HEK293 (cell line): Measurements from ENCODE around the gene CNKSR2.
A peak's percentile ranks its signal among the peaks of the same experiment; 100 is the strongest.

ENCODE experiments used
- CTCF ChIA-PET: fragments of 350-600 bp; formaldehyde crosslinking; extraction: SDS; loops from one replicate; lab custom pipeline; 2021; ENCODE audit warnings: antibody characterized with exemption; lab: Yijun Ruan, JAX
- POLR2A ChIA-PET: fragments of 300-600 bp; formaldehyde crosslinking; extraction: SDS; loops from one replicate; lab custom pipeline; 2020; ENCODE audit warnings: antibody characterized with exemption, inconsistent platforms; lab: Yijun Ruan, JAX
- H3K27ac ChIP-seq: fragments of 200-500 bp; sonication (Bioruptor generic); 2 replicates; pipeline ENCODE4 v1.5.1; 2014; ENCODE audit warnings: low read depth, low read length, control low read depth, inconsistent platforms; ENCODE audit errors: extremely low read depth
- H3K36me3 ChIP-seq, 2 experiments: fragments of 200-500 bp in 1 of 2; sonication (Bioruptor generic) in 1 of 2; 1 replicate in 1 of 2; 2 replicates in 1 of 2; pipeline ENCODE4 v1.5.1; 2014 to 2017; ENCODE audit warnings: inconsistent platforms in 2 of 2, low read length in 2 of 2; ENCODE audit not compliant: control insufficient read depth in 2 of 2, insufficient read depth in 1 of 2
- H3K4me1 ChIP-seq: fragments of 200-500 bp; sonication (Bioruptor generic); 2 replicates; pipeline ENCODE4 v1.5.1; 2014; ENCODE audit warnings: mild to moderate bottlenecking, low read length, inconsistent platforms; ENCODE audit not compliant: control insufficient read depth, insufficient read depth
- H3K4me3 ChIP-seq: 2 replicates; pipeline ENCODE4 v1.5.1; 2011; ENCODE audit warnings: low read depth, mild to moderate bottlenecking, control low read depth, low read length, moderate library complexity
- H3K9me3 ChIP-seq: fragments of 200-500 bp; sonication (Bioruptor generic); 2 replicates; pipeline ENCODE4 v1.5.1; 2014; ENCODE audit warnings: low read depth, low read length, inconsistent platforms; ENCODE audit not compliant: control insufficient read depth, insufficient read depth
- CTCF ChIP-seq: fragments of 450-650 bp; formaldehyde crosslinking; IDR thresholded peaks from 2 replicates; pipeline ENCODE4 v1.5.1; 2016; ENCODE audit warnings: missing biosample characterization, missing genetic modification characterization
- KLF16 ChIP-seq: fragments of 450-650 bp; formaldehyde crosslinking; IDR thresholded peaks from 2 replicates; pipeline ENCODE4 v1.5.1; 2017; ENCODE audit warnings: missing biosample characterization, missing genetic modification characterization
- PATZ1 ChIP-seq: fragments of 450-650 bp; formaldehyde crosslinking; IDR thresholded peaks from 2 replicates; pipeline ENCODE4 v1.5.1; 2016; ENCODE audit warnings: missing biosample characterization, missing genetic modification characterization
- RBAK ChIP-seq: fragments of 450-650 bp; formaldehyde crosslinking; IDR thresholded peaks from 2 replicates; pipeline ENCODE4 v1.5.1; 2016; ENCODE audit warnings: missing biosample characterization, missing genetic modification characterization
- REST ChIP-seq: fragments of 450-650 bp; formaldehyde crosslinking; IDR thresholded peaks from 2 replicates; pipeline ENCODE4 v1.5.1; 2016; ENCODE audit warnings: missing biosample characterization, missing genetic modification characterization
- TSHZ1 ChIP-seq: fragments of 450-650 bp; formaldehyde crosslinking; IDR thresholded peaks from 2 replicates; pipeline ENCODE4 v1.5.1; 2016; ENCODE audit warnings: missing biosample characterization, missing genetic modification characterization, borderline replicate concordance
- ZBTB11 ChIP-seq: fragments of 450-650 bp; formaldehyde crosslinking; conservative IDR thresholded peaks from 2 replicates; pipeline ENCODE4 v1.5.1; 2016; ENCODE audit warnings: low read depth, missing biosample characterization, missing genetic modification characterization
- ZBTB26 ChIP-seq: fragments of 450-650 bp; formaldehyde crosslinking; optimal IDR thresholded peaks from 2 replicates; pipeline ENCODE3; 2016; ENCODE audit warnings: missing biosample characterization, mild to moderate bottlenecking, missing genetic modification characterization
- ZBTB6 ChIP-seq: fragments of 450-650 bp; formaldehyde crosslinking; IDR thresholded peaks from 2 replicates; pipeline ENCODE4 v1.5.1; 2017; ENCODE audit warnings: missing biosample characterization, missing genetic modification characterization
- ZNF324 ChIP-seq: fragments of 450-650 bp; formaldehyde crosslinking; IDR thresholded peaks from 2 replicates; pipeline ENCODE4 v1.5.1; 2016; ENCODE audit warnings: missing biosample characterization, missing genetic modification characterization
- ZNF416 ChIP-seq: fragments of 450-650 bp; formaldehyde crosslinking; IDR thresholded peaks from 2 replicates; pipeline ENCODE4 v1.5.1; 2016; ENCODE audit warnings: missing biosample characterization, missing genetic modification characterization
- ZNF521 ChIP-seq: fragments of 450-650 bp; formaldehyde crosslinking; IDR thresholded peaks from 2 replicates; pipeline ENCODE4 v1.5.1; 2017; ENCODE audit warnings: missing biosample characterization, mild to moderate bottlenecking, missing genetic modification characterization
- ZNF530 ChIP-seq: fragments of 450-650 bp; formaldehyde crosslinking; IDR thresholded peaks from 2 replicates; pipeline ENCODE4 v1.5.1; 2016; ENCODE audit warnings: low read depth, missing biosample characterization, missing genetic modification characterization
- ZNF677 ChIP-seq: fragments of 450-650 bp; IDR thresholded peaks from 2 replicates; pipeline ENCODE4 v1.5.0; 2018; ENCODE audit warnings: missing biosample characterization, mild to moderate bottlenecking, missing genetic modification characterization, moderate library complexity

The CNKSR2 gene

GRCh38 chrX:21374163-21374993 lies at the start of gene CNKSR2:
CNKSR2 (plus strand) TSS chrX:21374418; CDS start chrX:21374898, 480 bp downstream.
- Histone ChIP-seq H3K4me3 (peak within 1 kb of the TSS; percentile 58), H3K9me3 (no peaks in the 10 kb centered on the region), H3K36me3 (no peaks in the 10 kb centered on the region), H3K4me1 (no peaks in the 10 kb centered on the region), H3K27ac (peak within 1 kb of the TSS; percentile 27; the same call in 1 of the 2 replicates)
- POLR2A ChIA-PET, result interaction anchor here (0.8 to 1.4 kb wide), 4 partner anchors 10 to 368 kb away, joined by 3 to 5 read pairs (median 3); no protein-coding TSS in a partner anchor
- CTCF ChIA-PET, result interaction anchor here (1.2 kb wide), 2 partner anchors 14 to 843 kb away, joined by 3 to 4 read pairs; no protein-coding TSS in a partner anchor
- TF ChIP-seq ZNF521 (tag by site-specific recombination) (no peak), CTCF (tag by site-specific recombination) (no peak), ZBTB26 (peak; percentile 43)

GRCh38 chrX:21354725-21355124 lies 19.5 kb upstream of the CNKSR2 start:
- H3K4me1 ChIP-seq, result no peaks in the 10 kb centered on the region
- H3K9me3 ChIP-seq, result no peaks in the 10 kb centered on the region; the same call in 1 of the 2 replicates
- no peak overlapping the region for H3K4me3 ChIP-seq
- POLR2A ChIA-PET, result no interaction called here
- CTCF ChIA-PET, result interaction anchor here (0.6 to 1.4 kb wide), 2 partner anchors 32 to 824 kb away, joined by 3 read pairs; no protein-coding TSS in a partner anchor
- H3K27ac ChIP-seq, result no peak overlapping the region
- H3K36me3 ChIP-seq, result no peaks in the 10 kb centered on the region
- TF ChIP-seq ZNF677 (tag by site-specific recombination) (no peak), ZNF530 (tag by site-specific recombination) (no peak), ZNF324 (no peak), REST (no peak), ZNF416 (tag by site-specific recombination) (no peak), ZBTB6 (tag by site-specific recombination) (no peak), KLF16 (tag by site-specific recombination) (no peak), ZBTB11 (tag by site-specific recombination) (no peak), PATZ1 (tag by site-specific recombination) (no peak), RBAK (tag by site-specific recombination) (no peak), TSHZ1 (tag by site-specific recombination) (no peak)
